ENCODE results near the gene ZNF48.
A peak's percentile ranks its signal among the peaks of the same experiment; 100 is the strongest.
"Not testable (repeated sequence)": the region's sequence is repeated elsewhere in the genome, so short reads cannot be mapped to it uniquely, and the experiment has no call there.

Gene ZNF48

DNA sequence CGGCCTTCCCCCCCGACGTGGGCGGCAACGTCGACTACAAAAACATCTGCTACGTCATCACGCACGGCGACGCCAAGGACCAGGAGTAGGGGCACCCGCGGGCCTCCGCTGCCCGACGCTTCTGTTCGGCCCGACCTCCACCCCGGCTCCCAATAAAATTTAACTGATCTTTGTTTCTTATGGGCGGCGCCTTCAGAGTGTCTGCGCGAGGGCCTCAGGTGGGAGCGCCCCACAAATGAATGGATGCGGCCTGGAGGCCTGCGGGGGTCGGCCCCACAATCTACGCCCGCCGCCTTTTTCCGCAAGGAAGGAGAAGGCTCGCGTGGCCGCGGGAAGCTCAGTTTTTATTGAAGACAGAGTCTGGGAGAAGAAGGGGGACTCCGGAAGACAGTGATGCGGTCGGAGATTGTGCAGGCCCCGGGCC, 17.4 kb upstream of the ZNF48 start:
- DNase-seq (ENCODE audit: low read depth in 1 of 2, low spot score in 1 of 2) = peak; percentile 77 to 78

DNA sequence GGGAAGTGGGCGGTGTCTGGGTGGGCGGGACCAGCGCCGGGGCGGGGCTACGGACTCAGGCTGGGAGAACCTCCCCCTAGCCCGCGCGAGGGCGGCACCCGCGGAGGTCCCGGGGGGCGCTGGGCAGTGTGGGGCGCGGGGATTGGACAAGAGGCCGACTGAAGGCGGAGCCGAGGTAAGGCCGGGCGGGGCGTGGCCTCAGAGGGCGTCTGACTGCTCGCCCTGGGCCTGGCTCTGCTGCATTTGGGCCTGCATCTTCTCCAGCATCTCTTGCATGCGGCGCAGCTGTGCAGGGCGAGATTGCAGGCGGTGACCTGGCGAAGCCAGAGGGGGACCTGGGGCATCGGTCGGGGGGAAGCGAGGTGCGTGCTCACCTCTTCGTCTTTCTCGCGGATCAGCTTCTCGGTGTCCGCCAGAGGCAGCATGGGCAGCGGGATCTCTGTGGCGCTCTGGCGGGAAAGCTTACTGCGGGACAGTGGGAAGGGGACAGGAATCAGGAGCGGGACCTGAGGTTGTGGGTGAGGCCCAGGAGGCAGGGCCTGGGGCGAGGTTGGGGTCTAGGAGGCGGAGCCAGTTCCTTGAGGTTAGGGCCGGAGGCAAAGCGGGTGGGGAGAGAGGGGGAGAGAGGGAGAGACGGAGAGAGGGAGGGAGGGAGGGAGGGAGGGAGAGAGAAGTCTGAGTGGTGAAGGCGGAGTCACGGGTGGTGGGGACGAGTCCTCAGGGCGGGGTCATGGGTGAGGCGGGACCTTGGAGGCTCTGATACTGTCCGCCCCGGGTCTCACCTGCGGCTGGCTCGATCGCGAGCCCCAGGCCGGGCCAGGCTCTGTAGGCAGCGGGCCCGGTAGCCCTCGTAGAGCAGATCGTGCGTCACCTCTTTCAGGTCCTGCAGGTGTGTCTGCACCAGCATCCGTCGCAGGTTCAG, 16.7 kb upstream of the ZNF48 start:
- peak; percentile 99 to 100 for DNase-seq (ENCODE audit: low read depth in 1 of 2, low spot score in 1 of 2)

DNA sequence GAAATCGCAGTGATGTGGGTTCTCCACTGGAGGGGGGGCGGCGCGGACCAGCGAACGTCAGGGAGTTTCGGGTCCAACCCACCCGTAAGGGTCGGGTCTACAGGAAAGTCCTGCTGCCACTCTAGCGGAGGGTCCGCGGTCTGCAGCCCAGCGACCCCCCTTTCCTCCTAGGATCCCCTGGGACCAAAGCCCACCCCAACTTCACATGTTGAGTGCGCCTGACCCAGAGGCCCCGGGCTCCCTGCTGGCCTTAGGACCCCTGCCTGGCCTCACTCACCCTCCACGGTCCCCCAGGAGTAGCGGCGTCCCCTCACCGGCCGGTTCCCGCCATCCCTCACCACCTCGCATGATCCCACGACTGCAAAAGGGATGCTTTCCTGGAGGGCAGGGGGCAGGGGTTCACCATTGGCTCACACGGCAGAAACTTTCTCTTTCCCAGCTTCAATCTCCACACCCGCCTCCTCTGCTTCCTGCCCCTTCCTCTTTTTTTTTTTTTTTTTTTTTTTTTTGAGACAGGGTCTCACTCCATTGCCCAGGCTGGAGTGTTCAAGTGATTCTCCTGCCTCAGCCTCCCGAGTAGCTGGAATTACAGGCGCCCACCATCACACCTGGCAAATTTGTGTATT, 15.9 kb upstream of the ZNF48 start:
- DNase-seq (ENCODE audit: low read depth in 1 of 2, low spot score in 1 of 2) = no peak

DNA sequence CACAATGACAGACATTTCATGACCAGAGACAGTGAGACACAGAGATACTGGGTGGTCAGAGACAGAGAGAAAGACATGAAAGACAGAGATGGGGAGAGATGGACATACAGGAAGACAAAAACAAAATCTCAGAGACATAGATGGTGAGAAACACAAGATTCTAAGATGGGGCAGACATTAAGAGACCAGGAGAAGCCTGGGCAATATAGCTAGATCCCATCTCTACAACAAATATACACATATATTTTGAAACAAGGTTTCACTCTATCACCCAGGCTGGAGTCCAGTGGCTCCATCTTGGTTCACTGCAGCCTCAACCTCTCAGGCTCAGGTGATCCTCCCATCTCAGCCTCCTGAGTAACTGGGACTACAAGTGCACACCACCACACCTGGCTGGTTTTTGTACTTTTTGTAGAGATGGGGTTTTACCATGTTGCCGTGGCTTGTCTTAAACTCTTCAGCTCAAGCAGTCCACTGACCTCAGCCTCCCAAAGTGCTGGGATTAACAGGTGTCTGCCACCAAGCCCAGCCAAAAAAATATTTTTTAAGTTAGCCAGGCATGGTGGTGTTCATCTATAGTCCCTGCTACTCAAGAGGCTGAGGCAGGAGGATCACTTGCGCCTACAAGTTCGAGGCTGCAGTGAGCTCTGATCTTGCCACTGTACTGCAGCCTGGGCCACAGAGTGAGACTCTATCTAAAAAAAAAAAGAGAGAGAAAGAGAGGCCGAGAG, 15.0 kb upstream of the ZNF48 start:
- no peak for DNase-seq (ENCODE audit: low read depth in 1 of 2, low spot score in 1 of 2)

DNA sequence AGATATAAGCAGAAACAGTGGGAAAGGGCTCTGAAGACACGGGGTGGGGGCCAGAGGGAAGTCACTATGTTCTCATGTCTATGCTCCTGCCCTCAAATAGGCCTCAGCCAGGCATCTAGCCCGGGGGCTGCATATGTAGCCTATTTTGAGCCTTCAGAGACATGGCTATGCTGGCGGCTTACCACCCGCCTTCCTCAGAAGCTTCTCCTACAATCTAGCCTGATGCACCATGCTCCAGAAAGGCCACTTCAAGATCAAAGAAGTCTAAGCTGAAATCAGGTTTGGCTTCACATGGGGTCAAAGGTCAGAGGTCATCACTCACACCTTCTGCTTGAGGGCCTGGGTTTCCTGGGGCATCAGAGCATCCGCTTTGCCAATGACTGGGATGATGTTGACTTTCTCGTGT, 14.4 kb upstream of the ZNF48 start:
- no peak for DNase-seq (ENCODE audit: low read depth in 1 of 2, low spot score in 1 of 2)

DNA sequence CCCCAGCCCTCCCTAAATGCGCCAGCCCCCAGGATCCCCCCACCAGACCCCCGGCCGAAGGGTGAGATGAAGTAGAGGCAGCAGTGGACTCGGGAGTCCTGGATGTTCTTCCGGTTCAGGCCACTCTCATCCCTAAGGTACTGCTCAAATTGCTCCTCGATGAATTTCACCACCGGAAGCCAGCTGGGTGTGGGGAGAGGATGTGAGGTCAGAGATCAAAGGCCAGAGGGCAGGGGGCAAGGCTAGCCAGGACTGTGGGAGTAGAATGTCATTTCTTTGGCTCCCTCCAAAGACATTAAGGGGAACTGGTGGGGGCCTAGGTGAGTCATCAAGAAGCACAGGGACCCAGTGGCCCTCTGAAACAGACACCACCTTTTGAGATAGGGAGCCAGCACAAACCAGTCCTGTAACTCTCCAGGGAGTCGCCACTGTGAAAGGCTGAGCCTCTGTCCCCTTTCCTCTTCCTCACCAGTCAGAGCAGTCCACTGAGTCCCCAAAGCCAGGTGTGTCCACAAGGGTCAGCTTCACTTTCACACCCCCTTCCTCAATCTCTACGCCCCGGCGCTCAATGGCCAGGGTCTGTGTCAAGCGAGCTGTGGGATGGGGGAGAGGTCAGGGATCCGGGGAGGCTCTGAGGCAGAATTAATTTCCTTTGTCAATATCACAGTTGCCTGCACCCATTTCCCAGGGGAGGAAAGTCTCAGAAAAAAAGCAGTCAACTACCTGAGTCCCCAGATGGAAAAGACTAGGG, 13.8 kb upstream of the ZNF48 start:
- no peak for DNase-seq (ENCODE audit: low read depth in 1 of 2, low spot score in 1 of 2)

DNA sequence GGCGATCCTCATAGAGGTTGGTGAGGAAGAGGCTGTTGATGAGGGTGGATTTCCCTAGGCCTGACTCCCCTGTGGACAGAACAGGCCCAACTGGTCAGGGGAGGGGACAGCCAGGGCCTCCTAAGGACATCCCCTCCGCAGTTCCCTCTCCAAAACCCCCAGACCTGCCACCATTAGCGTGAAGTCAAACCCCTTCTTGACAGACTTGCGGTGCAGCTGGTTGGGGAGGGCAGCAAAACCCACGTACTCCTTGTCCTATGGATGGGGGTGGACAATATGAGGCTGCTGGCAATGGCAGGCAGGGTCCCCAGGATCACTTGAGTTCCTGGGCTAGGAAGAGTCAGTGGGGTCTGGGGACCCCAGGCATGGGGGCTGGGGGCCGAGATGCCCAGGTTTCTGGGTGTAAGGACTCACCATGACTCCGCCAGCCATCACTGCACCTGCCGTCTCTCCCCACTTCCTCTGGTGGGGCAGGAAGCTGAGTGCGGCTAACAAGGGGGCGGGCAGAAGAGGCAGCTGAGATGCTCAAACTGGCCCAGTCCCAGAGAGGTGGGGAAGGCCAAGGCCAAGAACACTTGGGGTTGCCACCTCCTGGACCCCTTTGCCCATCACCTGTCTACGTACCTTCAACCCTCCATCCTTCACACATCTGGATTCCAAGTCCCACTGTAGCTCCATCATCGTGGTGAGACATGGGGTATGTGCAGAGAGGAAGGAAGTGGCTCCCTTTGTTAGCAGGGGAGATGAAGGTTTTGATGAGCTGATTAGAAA, 12.9 kb upstream of the ZNF48 start, which contains the start of gene SEPTIN1:
Gene SEPTIN1 (minus strand): TSS at position 451 of the 771 bp plus-strand sequence. CDS start 19 bp downstream, at position 432.
- DNase-seq (ENCODE audit: low read depth in 1 of 2, low spot score in 1 of 2) = peak; percentile 55

DNA sequence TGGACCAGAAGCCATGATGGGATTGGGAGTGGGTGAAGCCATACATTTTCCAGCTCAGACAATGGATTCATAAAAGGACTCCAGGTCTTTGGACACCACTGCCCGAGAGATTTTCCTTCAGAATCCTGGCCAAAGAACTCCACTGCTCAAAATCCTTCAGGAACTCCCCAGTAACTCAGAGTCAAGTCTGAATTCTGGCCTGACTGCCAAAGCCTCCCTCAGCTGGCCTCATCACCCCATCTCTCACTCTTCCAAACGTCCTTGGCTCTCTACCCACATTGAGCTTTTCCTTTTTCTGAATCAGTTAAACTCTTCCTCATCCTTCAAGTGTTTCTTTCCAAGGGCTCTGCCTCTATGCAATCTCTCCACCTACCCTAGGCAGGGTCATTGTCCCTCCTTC, 11.7 kb upstream of the ZNF48 start:
- no peak for DNase-seq (ENCODE audit: low read depth in 1 of 2, low spot score in 1 of 2)

DNA sequence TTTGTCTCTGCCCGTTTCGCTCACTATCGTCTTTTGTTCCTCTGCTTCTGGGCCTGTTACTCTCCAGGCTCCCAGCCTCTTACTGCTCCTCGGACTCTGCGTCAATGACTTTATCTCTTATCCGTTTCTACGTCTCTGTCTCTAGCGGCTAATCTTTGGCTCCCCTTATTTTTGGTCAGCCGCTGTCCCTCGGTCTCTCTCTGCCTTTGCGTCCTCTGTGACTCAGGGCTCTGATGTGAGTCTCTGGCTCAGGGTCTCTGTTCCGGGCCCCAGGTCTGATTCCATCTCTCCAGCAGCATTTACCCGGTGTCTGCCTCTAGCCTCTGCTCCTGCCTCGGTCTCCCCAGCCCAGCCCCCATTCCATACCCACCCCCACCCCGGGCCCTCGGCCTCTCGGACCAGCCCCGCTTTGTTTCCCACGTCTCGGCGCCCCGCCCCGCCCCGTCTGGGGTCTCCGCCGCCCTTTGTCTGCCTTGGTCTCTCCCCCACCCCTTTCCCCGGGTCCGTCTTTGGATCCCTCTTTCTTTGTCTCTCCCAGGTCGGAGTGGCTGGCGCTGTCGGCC, 547 bp upstream of the ZNF48 start:
- no peak for DNase-seq (ENCODE audit: low read depth in 1 of 2, low spot score in 1 of 2)

DNA sequence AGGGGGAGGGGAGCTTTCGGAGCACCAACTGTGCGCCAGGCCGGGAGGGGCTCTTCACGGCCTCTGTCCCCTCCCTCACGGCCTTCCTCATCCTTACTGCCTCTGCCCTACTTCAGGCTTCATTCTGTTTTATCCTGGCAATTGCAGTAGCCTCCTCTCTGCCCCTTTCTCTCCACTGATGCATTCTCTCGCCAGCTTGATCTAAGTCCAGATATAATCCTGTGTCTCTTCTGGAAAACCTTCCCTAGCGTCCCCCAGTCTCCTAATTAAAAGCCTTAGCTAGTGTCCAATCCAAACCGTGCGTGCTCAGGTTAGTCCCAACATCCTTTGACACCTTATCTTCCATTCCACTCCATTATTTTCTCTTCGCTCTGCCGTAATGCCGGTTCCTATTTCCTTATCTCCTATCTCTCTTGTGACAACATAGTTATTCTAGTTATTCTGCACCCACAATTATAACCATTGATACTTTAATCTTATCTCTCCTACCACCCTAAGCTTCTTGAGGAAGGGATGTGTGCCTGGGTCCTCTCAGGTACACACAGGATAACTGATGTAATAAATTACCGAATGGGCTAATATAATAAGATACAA, 869 bp downstream of the ZNF48 start:
- no peak for DNase-seq (ENCODE audit: low read depth in 1 of 2, low spot score in 1 of 2)

DNA sequence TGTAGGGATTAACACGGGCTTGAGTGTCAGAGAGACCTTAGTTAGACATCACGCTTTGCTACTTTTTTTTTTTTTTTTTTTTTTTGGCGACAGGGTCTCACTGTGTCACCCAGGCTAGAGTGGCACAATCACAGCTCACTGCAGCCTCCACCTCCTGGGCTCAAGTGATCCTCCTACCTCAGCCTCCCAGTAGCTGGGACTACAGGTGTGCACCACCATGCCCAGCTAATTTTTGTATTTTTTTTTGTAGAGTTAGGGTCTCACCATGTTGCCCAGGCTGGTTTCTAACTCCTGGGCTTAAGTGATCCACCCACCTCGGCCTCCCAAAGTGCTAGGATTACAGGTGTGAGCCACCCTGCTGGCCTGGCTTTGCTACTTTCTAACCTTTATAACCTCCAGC, 1.4 kb downstream of the ZNF48 start:
- DNase-seq (ENCODE audit: low read depth in 1 of 2, low spot score in 1 of 2) = not testable (repeated sequence)

DNA sequence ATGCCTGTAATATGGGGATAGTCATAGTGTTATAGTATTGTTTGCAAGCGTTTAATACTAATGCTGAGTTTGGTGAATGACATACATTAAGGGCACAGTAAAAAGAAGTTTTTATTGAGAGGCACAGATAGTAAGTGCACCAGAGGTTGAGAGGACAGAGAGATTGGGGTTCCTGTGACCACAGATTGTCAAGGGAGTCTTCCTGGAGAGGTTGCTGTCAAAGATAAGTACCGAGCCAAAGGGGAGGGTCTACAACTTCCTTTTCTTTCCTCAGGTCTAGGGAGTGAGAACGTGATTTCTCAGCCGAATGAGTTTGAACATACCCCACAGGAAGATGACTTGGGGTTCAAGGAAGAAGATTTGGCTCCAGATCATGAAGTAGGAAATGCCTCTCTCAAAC, 1.8 kb downstream of the ZNF48 start:
- no peak for DNase-seq (ENCODE audit: low read depth in 1 of 2, low spot score in 1 of 2)

DNA sequence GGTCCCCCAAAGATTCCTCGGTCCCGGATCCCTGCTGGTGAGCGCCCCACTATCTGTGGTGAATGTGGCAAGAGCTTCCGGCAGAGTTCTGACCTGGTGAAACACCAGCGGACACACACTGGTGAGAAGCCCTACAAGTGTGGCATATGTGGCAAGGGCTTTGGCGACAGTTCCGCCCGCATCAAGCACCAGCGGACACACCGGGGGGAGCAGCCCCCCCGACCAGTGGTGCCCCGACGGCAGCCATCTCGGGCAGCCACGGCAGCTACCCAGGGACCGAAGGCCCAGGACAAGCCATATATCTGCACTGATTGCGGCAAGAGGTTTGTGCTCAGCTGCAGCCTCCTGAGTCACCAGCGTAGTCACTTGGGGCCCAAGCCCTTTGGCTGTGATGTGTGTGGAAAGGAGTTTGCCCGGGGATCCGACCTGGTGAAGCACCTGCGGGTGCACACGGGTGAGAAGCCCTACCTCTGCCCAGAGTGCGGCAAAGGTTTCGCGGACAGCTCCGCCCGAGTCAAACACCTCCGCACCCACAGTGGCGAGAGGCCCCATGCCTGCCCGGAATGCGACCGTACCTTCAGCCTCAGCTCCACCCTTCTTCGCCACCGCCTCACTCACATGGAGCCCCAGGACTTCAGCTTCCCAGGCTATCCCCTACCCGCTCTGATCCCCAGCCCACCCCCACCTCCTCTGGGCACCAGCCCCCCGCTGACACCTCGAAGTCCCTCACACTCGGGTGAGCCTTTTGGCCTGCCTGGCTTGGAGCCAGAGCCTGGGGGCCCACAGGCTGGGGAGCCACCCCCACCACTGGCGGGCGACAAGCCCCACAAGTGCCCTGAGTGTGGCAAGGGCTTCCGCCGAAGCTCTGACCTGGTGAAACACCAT, 2.8 kb downstream of the ZNF48 start:
- DNase-seq (ENCODE audit: low read depth in 1 of 2, low spot score in 1 of 2) = no peak

DNA sequence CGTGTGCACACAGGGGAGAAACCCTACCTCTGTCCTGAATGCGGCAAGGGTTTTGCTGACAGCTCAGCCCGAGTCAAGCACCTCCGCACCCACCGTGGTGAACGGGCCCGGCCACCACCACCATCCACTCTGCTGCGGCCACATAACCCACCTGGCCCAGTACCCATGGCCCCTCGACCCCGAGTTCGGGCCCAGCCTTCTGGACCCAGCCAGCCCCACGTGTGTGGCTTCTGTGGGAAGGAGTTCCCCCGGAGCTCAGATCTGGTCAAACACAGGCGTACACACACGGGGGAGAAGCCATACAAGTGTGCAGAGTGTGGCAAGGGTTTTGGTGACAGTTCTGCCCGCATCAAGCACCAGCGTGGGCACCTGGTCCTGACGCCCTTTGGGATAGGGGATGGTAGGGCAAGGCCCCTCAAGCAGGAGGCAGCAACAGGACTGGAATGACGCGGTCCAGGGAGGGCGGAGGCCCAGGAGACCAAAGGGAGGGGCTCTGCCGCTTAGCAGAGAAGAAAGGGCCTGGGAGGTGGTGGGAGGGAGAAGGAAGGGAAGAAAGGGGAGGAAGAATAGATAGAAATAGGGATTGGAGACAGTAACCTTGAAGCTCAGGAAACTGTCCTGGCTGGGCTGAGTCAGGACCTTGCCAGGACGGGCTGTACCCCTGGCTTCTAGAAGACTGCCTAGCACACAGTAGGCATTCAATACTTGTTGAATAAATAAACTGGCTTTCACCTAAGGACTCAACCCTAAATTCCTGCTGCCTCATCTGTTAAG, 3.6 kb downstream of the ZNF48 start:
- no peak for DNase-seq (ENCODE audit: low read depth in 1 of 2, low spot score in 1 of 2)

DNA sequence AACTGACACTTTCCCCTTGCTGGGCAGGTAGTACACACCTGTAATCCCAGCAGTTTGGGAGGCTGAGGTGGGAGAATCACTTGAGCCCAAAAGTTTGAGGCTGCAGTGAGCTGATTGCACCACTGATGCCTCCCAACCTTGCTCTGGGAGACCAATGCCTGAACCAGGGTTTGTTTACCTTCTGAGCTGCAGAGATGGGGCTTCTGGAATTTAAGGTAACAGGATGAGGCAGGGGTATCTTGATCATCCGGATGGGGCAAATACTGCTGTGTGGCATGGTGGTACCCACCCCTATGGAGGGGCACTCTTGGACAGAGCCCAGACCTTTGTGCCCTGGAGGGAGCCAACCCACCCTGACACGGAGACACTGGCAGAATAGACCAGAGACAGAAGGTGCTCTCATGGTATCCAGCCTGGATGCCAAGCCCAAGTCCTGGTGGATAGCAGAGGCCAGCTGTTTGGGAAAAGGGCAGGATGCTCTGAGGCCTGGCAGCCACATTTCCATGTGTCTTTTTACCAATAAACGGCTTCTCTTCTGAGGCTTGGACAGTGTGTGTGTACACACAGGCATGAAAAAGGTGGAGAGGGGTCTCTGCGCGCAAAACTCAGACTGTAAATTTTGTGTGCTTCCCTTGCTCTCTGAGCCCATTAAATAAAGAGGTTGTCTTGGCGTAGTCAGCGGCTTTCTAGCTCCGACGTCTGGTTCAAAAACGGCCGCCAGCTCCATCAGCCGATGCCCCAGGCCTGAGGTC, 4.4 kb downstream of the ZNF48 start:
- no peak for DNase-seq (ENCODE audit: low read depth in 1 of 2, low spot score in 1 of 2)

DNA sequence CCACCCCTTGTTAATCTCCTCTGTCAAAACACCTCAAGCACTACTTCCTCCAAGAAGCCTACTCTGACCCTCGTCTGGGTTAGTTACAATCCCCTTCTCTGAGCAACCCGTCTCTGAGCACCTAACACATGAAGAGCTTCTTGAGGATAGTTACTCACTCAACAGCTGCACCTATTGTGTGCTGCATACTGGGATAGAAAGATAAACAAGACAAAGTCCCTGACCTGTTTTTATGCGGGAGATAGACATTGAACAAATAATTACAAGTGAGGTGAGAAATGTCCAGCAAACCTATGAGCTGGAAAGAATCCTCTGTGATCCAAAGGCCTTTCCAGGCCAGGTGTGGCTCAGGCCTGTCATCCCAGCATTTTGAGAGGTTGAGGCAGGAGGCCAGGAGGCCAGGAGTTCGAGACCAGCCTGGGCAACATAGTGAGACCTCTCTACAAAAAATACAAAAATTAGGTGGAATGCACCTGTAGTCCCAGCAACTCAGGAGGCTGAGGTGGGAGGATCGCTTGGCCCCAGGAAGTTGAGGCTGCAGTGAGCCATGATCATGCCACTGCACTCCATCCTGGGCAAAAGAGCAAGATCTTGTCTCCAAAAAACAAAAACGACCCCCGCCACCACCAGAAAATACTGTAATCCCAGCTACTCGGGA, 6.7 kb downstream of the ZNF48 start:
- DNase-seq (ENCODE audit: low read depth in 1 of 2, low spot score in 1 of 2) = no peak

DNA sequence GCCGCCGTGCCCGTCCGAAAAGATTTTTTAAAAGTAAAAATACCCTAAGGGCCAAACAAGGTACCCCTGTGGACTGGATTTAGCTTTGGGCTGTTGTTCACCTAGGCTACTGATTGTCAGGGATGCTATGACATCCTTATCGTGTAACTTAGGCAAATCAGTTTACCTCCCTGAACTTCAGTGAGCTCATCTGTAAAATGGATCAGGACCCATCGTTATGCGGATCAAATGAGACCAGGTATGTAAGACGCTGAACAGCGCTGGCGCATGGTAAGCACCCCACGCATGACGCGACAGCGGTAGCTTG, 11.5 kb downstream of the ZNF48 start:
- no peak for DNase-seq (ENCODE audit: low read depth in 1 of 2, low spot score in 1 of 2)

Data from stimulated activated CD4-positive, alpha-beta T cell treated with anti-CD3 and anti-CD28 coated beads, Interleukin-15, amount 100 ng/mL, for 1 hour (primary cell).